SK-N-SH (cell line): Measurements from ENCODE around the gene ANKRD37. TPM values are rescaled to one million over a fixed set of nuclear protein-coding genes. Genes with fewer than 3 reads are reported as not detected.

Experiments
- CTCF ChIA-PET: fragments of 300-600, 350-600 bp; formaldehyde crosslinking; extraction: SDS; loops from one replicate; lab custom pipeline; 2021; lab: Yijun Ruan, JAX
- POLR2A ChIA-PET: fragments of 350-600 bp; sonication (Branson Sonifier 250); formaldehyde crosslinking; extraction: SDS; loops from one replicate; lab custom pipeline; 2020; ENCODE audit warnings: antibody characterized with exemption, inconsistent platforms; lab: Yijun Ruan, JAX
- DNase-seq: peaks from one replicate; pipeline ENCODE4 v3.0.0; 2012
- H2AFZ ChIP-seq: fragments of 200-600 bp; sonication (generic); 2 replicates; pipeline ENCODE4 v1.8.1; 2016; ENCODE audit warnings: antibody characterized with exemption, mild to moderate bottlenecking, low read depth
- H3F3A ChIP-seq: fragments of 200-600 bp; sonication (generic); replicated peaks from 2 replicates; pipeline ENCODE3; 2016; ENCODE audit warnings: antibody characterized with exemption, mild to moderate bottlenecking; ENCODE audit not compliant: insufficient read depth
- H3K27ac ChIP-seq, 2 experiments: fragments of 200-500 bp in 1 of 2; fragments of 200-600 bp in 1 of 2; sonication (Bioruptor generic) in 1 of 2; sonication (generic), shearing (Covaris generic) in 1 of 2; 2 replicates each; pipeline versions ENCODE4 v1.5.1 to v1.6.1; 2014 to 2016; ENCODE audit warnings: low read depth in 2 of 2, inconsistent platforms in 1 of 2, low read length in 1 of 2, mild to moderate bottlenecking in 1 of 2, mixed read lengths in 1 of 2
- H3K27me3 ChIP-seq: fragments of 200-600 bp; sonication (generic), shearing (Covaris generic); 2 replicates; pipeline ENCODE4 v1.6.1; 2016; ENCODE audit warnings: mixed run types; ENCODE audit not compliant: insufficient read depth
- H3K36me3 ChIP-seq, 2 experiments: fragments of 200-500 bp in 1 of 2; fragments of 200-600 bp in 1 of 2; sonication (Bioruptor generic) in 1 of 2; sonication (generic) in 1 of 2; replicated peaks in 1 of 2; 2 replicates each; pipeline versions ENCODE3 to v1.5.1; 2014 to 2016; ENCODE audit warnings: low read length in 1 of 2, mild to moderate bottlenecking in 1 of 2; ENCODE audit not compliant: insufficient read depth in 2 of 2, control insufficient read depth in 1 of 2
- H3K4me1 ChIP-seq, 2 experiments: fragments of 200-500 bp in 1 of 2; fragments of 200-600 bp in 1 of 2; sonication (Bioruptor generic) in 1 of 2; sonication (generic), shearing (Covaris generic) in 1 of 2; 2 replicates each; pipeline versions ENCODE4 v1.5.1 to v1.6.1; 2014 to 2016; ENCODE audit warnings: low read depth in 1 of 2, low read length in 1 of 2, mixed run types in 1 of 2; ENCODE audit not compliant: insufficient read depth in 2 of 2, control insufficient read depth in 1 of 2
- H3K4me2 ChIP-seq: fragments of 200-600 bp; sonication (generic), shearing (Covaris generic); 2 replicates; pipeline ENCODE4 v1.6.1; 2017; ENCODE audit warnings: mixed run types
- H3K4me3 ChIP-seq, 2 experiments: fragments of 200-500 bp in 1 of 2; fragments of 200-600 bp in 1 of 2; sonication (Bioruptor generic) in 1 of 2; sonication (generic), shearing (Covaris generic) in 1 of 2; 2 replicates each; pipeline versions ENCODE4 v1.5.1 to v1.8.1; 2014 to 2016; ENCODE audit warnings: low read depth in 2 of 2, inconsistent platforms in 1 of 2, low read length in 1 of 2, mild to moderate bottlenecking in 1 of 2, mixed read lengths in 1 of 2, moderate library complexity in 1 of 2
- H3K79me2 ChIP-seq: fragments of 200-600 bp; sonication (generic); 2 replicates; pipeline ENCODE4 v1.8.1; 2017; ENCODE audit warnings: mild to moderate bottlenecking; ENCODE audit not compliant: insufficient read depth
- H3K9ac ChIP-seq: fragments of 200-600 bp; sonication (generic); 2 replicates; pipeline ENCODE4 v1.6.1; 2017; ENCODE audit warnings: mixed run types
- H3K9me2 ChIP-seq: fragments of 200-600 bp; sonication (generic); 2 replicates; pipeline ENCODE4 v1.6.1; 2017; ENCODE audit warnings: mixed run types
- H3K9me3 ChIP-seq: fragments of 200-600 bp; sonication (generic); 2 replicates; pipeline ENCODE4 v1.6.1; 2017; ENCODE audit warnings: mixed run types, mild to moderate bottlenecking, moderate library complexity
- H4K20me1 ChIP-seq: fragments of 200-600 bp; sonication (generic); 2 replicates; pipeline ENCODE4 v1.6.1; 2017; ENCODE audit warnings: mild to moderate bottlenecking, mixed run types; ENCODE audit not compliant: insufficient read depth
- CHD2 ChIP-seq: fragments of 150-350 bp; IDR thresholded peaks from 2 replicates; pipeline ENCODE4 v1.6.1; 2018; ENCODE audit warnings: low read length; ENCODE audit not compliant: partially characterized antibody
- ELF1 ChIP-seq: IDR thresholded peaks from 2 replicates; pipeline ENCODE4 v1.4.0; 2012
- JUND ChIP-seq: IDR thresholded peaks from 2 replicates; pipeline ENCODE4 v1.4.0; 2012
- MEF2A ChIP-seq: IDR thresholded peaks from 2 replicates; pipeline ENCODE4 v1.4.0; 2012; ENCODE audit warnings: low read depth, borderline replicate concordance
- NFIC ChIP-seq: IDR thresholded peaks from 2 replicates; pipeline ENCODE4 v1.4.0; 2012; ENCODE audit warnings: borderline replicate concordance
- NRF1 ChIP-seq: IDR thresholded peaks from 2 replicates; pipeline ENCODE4 v1.6.1; 2012; ENCODE audit warnings: low read depth, mild to moderate bottlenecking, low read length
- POLR2AphosphoS5 ChIP-seq: IDR thresholded peaks from 2 replicates; pipeline ENCODE4 v1.6.1; 2012; ENCODE audit warnings: low read depth, low read length
- RCOR1 ChIP-seq: fragments of 150-350 bp; IDR thresholded peaks from 2 replicates; pipeline ENCODE4 v1.6.1; 2017; ENCODE audit warnings: antibody characterized with exemption, low read length
- RXRA ChIP-seq: IDR thresholded peaks from 2 replicates; pipeline ENCODE4 v1.4.0; 2012; ENCODE audit warnings: low read depth, mild to moderate bottlenecking, borderline replicate concordance
- SIN3A ChIP-seq: IDR thresholded peaks from 2 replicates; pipeline ENCODE4 v1.6.1; 2012; ENCODE audit warnings: low read depth, mild to moderate bottlenecking, low read length, moderate library complexity, borderline replicate concordance
- SMC3 ChIP-seq: IDR thresholded peaks from 2 replicates; pipeline ENCODE4 v1.6.1; 2012; ENCODE audit warnings: low read depth, low read length, improper control_type of control experiment
- TEAD4 ChIP-seq: IDR thresholded peaks from 2 replicates; pipeline ENCODE4 v1.4.0; 2012; ENCODE audit warnings: mild to moderate bottlenecking, borderline replicate concordance; ENCODE audit not compliant: insufficient read depth
- USF2 ChIP-seq: fragments of 150-350 bp; IDR thresholded peaks from 2 replicates; pipeline ENCODE4 v1.6.1; 2017; ENCODE audit warnings: antibody characterized with exemption, low read length, low read depth, borderline replicate concordance
- YY1 ChIP-seq: IDR thresholded peaks from 2 replicates; pipeline ENCODE4 v1.4.0; 2012; ENCODE audit warnings: low read depth, mild to moderate bottlenecking
- ZBTB33 ChIP-seq: IDR thresholded peaks from 2 replicates; pipeline ENCODE4 v1.4.0; 2012; ENCODE audit warnings: low read depth, borderline replicate concordance
- WGBS: methylation state at CpG from one replicate; pipeline ENCODE4 v1.1.6; 2017; ENCODE audit warnings: low lambda C conversion rate; 5-methylcytosine and 5-hydroxymethylcytosine counted together
- polyA plus RNA-seq, 3 experiments: library from polyadenylated mRNA; depleted of rRNA; stranded (reverse); fragments of >200 nt; gene quantifications; 2 replicates each; pipeline ENCODE4 v1.2.3, GENCODE V29; 2012

The ANKRD37 gene
- polyA plus RNA-seq, 1 of the 3 experiments (the other 2 are of a cell fraction), result 10.1 TPM

GRCh38 chr4:185357211-185357610 is 39.4 kb upstream of the ANKRD37 start:
- H2AFZ ChIP-seq, result no peak overlapping the region
- POLR2A ChIA-PET, result no interaction called here
- CTCF ChIA-PET, result no interaction called here

GRCh38 chr4:185357733-185358440 is 38.8 kb upstream of the ANKRD37 start:
- 90% methylated on average over 7 of the region's 7 CpGs for WGBS
- peak overlapping the region; percentile 78 to 98; a peak in 3 of 4 replicates for H3K27ac ChIP-seq

More at GRCh38 chr4:185357211-185357610, 39.4 kb upstream of the ANKRD37 start:
- no peaks in the 10 kb centered on the region for H3K27me3 ChIP-seq
- H3K36me3 ChIP-seq, result peaks cover 14 to 17% of the 10 kb centered on the region in 2 experiments
- peak overlapping the region; percentile 78 to 98 for H3K27ac ChIP-seq
- TF ChIP-seq NRF1, result no peak
- TF ChIP-seq ELF1, result no peak
- no peak for TF ChIP-seq RXRA
- TF ChIP-seq USF2, result no peak
- no peak for TF ChIP-seq RCOR1
- TF ChIP-seq MEF2A, result no peak
- no peak for TF ChIP-seq CHD2
- no peak for TF ChIP-seq JUND
- TF ChIP-seq, all 33 proteins: peak for 0
- no peaks in the 10 kb centered on the region for H4K20me1 ChIP-seq
- DNase-seq, result no peak
- no peaks in the 10 kb centered on the region for H3K9me2 ChIP-seq
- peaks cover 3% of the 10 kb centered on the region; the same call in 1 of the 2 replicates for H3K79me2 ChIP-seq
- 85% methylated on average over 5 of the region's 5 CpGs for WGBS
- no peaks in the 10 kb centered on the region for H3K9me3 ChIP-seq
- H3K9ac ChIP-seq, result no peak overlapping the region
- H3F3A ChIP-seq, result peaks cover 37% of the 10 kb centered on the region
- H3K4me3 ChIP-seq, result no peak overlapping the region
- H3K4me2 ChIP-seq, result no peak overlapping the region
- H3K4me1 ChIP-seq, result peaks cover 8 to 21% of the 10 kb centered on the region in 2 experiments

More at GRCh38 chr4:185357733-185358440, 38.8 kb upstream of the ANKRD37 start:
- H3K9me2 ChIP-seq, result no peaks in the 10 kb centered on the region
- peak overlapping the region; percentile 60; the same call in 1 of the 2 replicates for H3K4me2 ChIP-seq
- no peaks in the 10 kb centered on the region for H3K27me3 ChIP-seq
- POLR2A ChIA-PET, result no interaction called here
- no peak for DNase-seq
- H3K79me2 ChIP-seq, result peaks cover 3% of the 10 kb centered on the region; the same call in 1 of the 2 replicates
- H3K9ac ChIP-seq, result no peak overlapping the region; the same call in 1 of the 2 replicates
- H3F3A ChIP-seq, result peaks cover 37% of the 10 kb centered on the region
- CTCF ChIA-PET, result no interaction called here
- no peak for TF ChIP-seq POLR2AphosphoS5
- TF ChIP-seq SIN3A, result no peak
- TF ChIP-seq ZBTB33, result no peak
- TF ChIP-seq TEAD4, result no peak
- no peak for TF ChIP-seq SMC3
- no peak for TF ChIP-seq NFIC
- no peak for TF ChIP-seq YY1
- no peak for TF ChIP-seq RCOR1
- no peak overlapping the region for H3K4me3 ChIP-seq
- H4K20me1 ChIP-seq, result no peaks in the 10 kb centered on the region
- no peak overlapping the region for H2AFZ ChIP-seq
- H3K36me3 ChIP-seq, result peaks cover 14 to 21% of the 10 kb centered on the region in 2 experiments
- H3K9me3 ChIP-seq, result no peaks in the 10 kb centered on the region
- peaks cover 8 to 21% of the 10 kb centered on the region in 2 experiments for H3K4me1 ChIP-seq
